ENCODE data around the gene RBBP4.

RBBP4 gene

DNA sequence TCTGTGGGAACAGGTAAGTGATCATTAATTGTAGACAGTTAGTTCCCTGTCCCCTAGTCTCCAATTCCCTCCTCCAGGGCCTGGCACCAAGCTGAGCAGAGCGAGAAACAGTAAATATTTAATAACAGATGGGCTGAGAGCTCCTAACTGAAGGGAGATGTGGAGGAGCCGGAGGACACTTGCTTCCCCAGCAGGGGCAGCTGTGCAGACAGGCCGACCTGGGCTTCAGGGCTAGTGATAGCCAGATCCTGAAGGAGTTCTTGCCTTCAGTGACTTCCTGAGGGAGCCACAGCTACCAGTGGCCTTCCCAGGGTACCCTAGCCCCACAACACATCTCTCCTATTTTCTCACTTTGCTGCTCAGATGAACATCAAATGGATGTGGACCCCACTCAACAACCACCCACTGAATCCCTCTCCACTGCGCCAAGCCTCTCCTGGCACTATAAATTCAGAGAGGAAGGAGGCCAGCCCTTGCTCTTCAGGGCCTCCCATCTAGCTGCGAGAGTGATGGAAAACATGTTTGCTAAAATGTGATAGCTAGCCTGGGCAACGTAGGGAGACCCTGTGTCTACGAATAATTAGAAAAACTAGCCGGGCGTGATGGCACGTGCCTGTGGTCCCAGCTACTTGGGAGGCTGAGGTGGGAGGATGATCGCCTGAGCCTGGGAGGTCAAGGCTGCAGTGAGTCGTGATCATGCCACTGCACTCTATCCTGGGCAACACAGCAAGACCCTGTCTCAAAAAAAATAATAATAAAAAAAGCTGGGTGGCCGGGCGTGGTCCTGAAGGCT is 78.4 kb downstream of the RBBP4 start:
- TF ChIP-seq, protein P1, sequence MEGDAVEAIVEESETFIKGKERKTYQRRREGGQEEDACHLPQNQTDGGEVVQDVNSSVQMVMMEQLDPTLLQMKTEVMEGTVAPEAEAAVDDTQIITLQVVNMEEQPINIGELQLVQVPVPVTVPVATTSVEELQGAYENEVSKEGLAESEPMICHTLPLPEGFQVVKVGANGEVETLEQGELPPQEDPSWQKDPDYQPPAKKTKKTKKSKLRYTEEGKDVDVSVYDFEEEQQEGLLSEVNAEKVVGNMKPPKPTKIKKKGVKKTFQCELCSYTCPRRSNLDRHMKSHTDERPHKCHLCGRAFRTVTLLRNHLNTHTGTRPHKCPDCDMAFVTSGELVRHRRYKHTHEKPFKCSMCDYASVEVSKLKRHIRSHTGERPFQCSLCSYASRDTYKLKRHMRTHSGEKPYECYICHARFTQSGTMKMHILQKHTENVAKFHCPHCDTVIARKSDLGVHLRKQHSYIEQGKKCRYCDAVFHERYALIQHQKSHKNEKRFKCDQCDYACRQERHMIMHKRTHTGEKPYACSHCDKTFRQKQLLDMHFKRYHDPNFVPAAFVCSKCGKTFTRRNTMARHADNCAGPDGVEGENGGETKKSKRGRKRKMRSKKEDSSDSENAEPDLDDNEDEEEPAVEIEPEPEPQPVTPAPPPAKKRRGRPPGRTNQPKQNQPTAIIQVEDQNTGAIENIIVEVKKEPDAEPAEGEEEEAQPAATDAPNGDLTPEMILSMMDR (conservative IDR thresholded peaks at IDR 0.05; ENCODE audit: low read length): no peak
- no peak for TF ChIP-seq EZH2phosphoT487 (IDR thresholded peaks at IDR 0.05; ENCODE audit: borderline replicate concordance)
- Histone ChIP-seq H3K9me3 (ENCODE audit: insufficient read depth, low read depth, low read length) (no peaks in the 10 kb centered on the region), H3K4me3 (ENCODE audit: low read length, poor library complexity, severe bottlenecking) (no peak overlapping the region), H3F3A (ENCODE audit: low read depth) (no peaks in the 10 kb centered on the region), H2AFZ (ENCODE audit: low read length) (no peak overlapping the region), H3K4me1 (ENCODE audit: insufficient read depth, low read length, poor library complexity, severe bottlenecking) (peaks cover 13% of the 10 kb centered on the region), H3K9me2 (replicated peaks; ENCODE audit: low read depth, low read length) (no peaks in the 10 kb centered on the region), H3K4me2 (ENCODE audit: low read depth, low read length, poor library complexity, severe bottlenecking) (no peak overlapping the region), H3K79me2 (ENCODE audit: insufficient read depth, low read length) (no peaks in the 10 kb centered on the region), H3K36me3 (ENCODE audit: insufficient read depth, low read length) (no peaks in the 10 kb centered on the region), H3K9ac (ENCODE audit: low read depth, low read length, poor library complexity, severe bottlenecking) (no peak overlapping the region), H3K27me3 (ENCODE audit: insufficient read depth, low read length, poor library complexity, severe bottlenecking) (no peaks in the 10 kb centered on the region), H4K20me1 (ENCODE audit: insufficient read depth, low read length, poor library complexity, severe bottlenecking) (no peaks in the 10 kb centered on the region)

GRCh38 chr1:32733582-32734321 is 82.7 kb downstream of the RBBP4 start:
- no peaks in the 10 kb centered on the region for H3K79me2 ChIP-seq (ENCODE audit: insufficient read depth, low read length)
- H3K36me3 ChIP-seq (ENCODE audit: insufficient read depth, low read length): no peaks in the 10 kb centered on the region
- no peaks in the 10 kb centered on the region for H3F3A ChIP-seq (ENCODE audit: low read depth)
- no peak overlapping the region for H3K9ac ChIP-seq (ENCODE audit: low read depth, low read length, poor library complexity, severe bottlenecking)
- H3K9me3 ChIP-seq (ENCODE audit: insufficient read depth, low read depth, low read length): no peaks in the 10 kb centered on the region
- H3K9me2 ChIP-seq (replicated peaks; ENCODE audit: low read depth, low read length): no peaks in the 10 kb centered on the region
- H2AFZ ChIP-seq (ENCODE audit: low read length): no peak overlapping the region
- no peak overlapping the region for H3K4me2 ChIP-seq (ENCODE audit: low read depth, low read length, poor library complexity, severe bottlenecking)
- no peaks in the 10 kb centered on the region for H4K20me1 ChIP-seq (ENCODE audit: insufficient read depth, low read length, poor library complexity, severe bottlenecking)
- no peaks in the 10 kb centered on the region for H3K4me1 ChIP-seq (ENCODE audit: insufficient read depth, low read length, poor library complexity, severe bottlenecking)
- H3K27me3 ChIP-seq (ENCODE audit: insufficient read depth, low read length, poor library complexity, severe bottlenecking): no peaks in the 10 kb centered on the region
- no peak for TF ChIP-seq EZH2phosphoT487 (IDR thresholded peaks at IDR 0.05; ENCODE audit: borderline replicate concordance)
- TF ChIP-seq, protein P1 (conservative IDR thresholded peaks at IDR 0.05; ENCODE audit: low read length): no peak
- H3K4me3 ChIP-seq (ENCODE audit: low read length, poor library complexity, severe bottlenecking): no peak overlapping the region

Measured in Loucy (cell line).